Posterior vena cava (tissue), 2 donors: ENCODE results near the gene HIC1. TPM values are rescaled to one million over a fixed set of nuclear protein-coding genes. Genes with fewer than 3 reads are reported as not detected.

ENCODE experiments used
- DNase-seq: peaks from one replicate; pipeline ENCODE4 v3.0.0-alpha.2; 2020; ENCODE audit warnings: low spot score
- intact Hi-C, 2 donors: fragments of 100-400 bp; cut with DNase I; formaldehyde crosslinking; loops; one replicate each; pipeline versions ENCODE4 v1.14.1 to v1.14.2; 2022 to 2023
- total RNA-seq, 2 donors: library from RNA; stranded (reverse); fragmentation: NEBNext Ultra II Directional; extraction: Animal tissue kit (Norgen Biotek cat#: 25700); gene quantifications; one replicate each; pipeline ENCODE4 v1.2.1, GENCODE V29; 2021
- donor health status: DM: yes; HTN: yes; CAD: no.
- donor health status: DM: yes; HTN: yes; CAD: no.

HIC1 gene
- total RNA-seq, 2 donors from 2014 or later = 41.3 to 64.2 TPM

DNA sequence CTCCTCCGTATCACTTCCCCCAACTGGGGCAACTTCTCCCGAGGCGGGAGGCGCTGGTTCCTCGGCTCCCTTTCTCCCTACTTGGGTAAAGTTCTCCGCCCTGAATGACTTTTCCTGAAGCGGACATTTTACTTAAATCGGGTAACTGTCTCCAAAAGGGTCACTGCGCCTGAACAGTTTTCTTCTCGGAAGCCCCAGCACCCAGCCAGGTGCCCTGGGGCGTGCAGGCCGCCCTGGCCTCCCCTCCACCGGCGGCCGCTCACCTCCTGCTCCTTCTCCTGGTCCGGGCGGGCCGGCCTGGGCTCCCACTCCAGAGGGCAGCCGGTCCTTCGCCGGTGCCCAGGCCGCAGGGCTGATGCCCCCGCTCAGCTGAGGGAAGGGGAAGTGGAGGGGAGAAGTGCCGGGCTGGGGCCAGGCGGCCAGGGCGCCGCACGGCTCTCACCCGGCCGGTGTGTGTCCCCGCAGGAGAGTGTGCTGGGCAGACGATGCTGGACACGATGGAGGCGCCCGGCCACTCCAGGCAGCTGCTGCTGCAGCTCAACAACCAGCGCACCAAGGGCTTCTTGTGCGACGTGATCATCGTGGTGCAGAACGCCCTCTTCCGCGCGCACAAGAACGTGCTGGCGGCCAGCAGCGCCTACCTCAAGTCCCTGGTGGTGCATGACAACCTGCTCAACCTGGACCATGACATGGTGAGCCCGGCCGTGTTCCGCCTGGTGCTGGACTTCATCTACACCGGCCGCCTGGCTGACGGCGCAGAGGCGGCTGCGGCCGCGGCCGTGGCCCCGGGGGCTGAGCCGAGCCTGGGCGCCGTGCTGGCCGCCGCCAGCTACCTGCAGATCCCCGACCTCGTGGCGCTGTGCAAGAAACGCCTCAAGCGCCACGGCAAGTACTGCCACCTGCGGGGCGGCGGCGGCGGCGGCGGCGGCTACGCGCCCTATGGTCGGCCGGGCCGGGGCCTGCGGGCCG lies 1.6 kb downstream of the HIC1 start:
- DNase-seq = peak; percentile 85
- intact Hi-C loops = loop anchor here in 1 of 2 donors (5.0 kb wide), 1 partner anchor 36 kb away; no protein-coding TSS in a partner anchor

GRCh38 chr17:2057175-2057759 lies 2.4 kb downstream of the HIC1 start:
- peak; percentile 84 for DNase-seq
- intact Hi-C loops = loop anchor here in 1 of 2 donors (5.0 kb wide), 1 partner anchor 35 kb away; no protein-coding TSS in a partner anchor

- intact Hi-C loops = loop anchor here in 1 of 2 donors (5.0 kb wide), 1 partner anchor 34 kb away; no protein-coding TSS in a partner anchor
- peak; percentile 83 for DNase-seq
Measured at GRCh38 chr17:2057760-2058585, 3.1 kb downstream of the HIC1 start.

GRCh38 chr17:2058586-2059546 lies 4.0 kb downstream of the HIC1 start:
- peak; percentile 97 for DNase-seq
- intact Hi-C loops = loop anchor here in 1 of 2 donors (5.0 kb wide), 1 partner anchor 33 kb away; no protein-coding TSS in a partner anchor

GRCh38 chr17:2059547-2060384 lies 4.9 kb downstream of the HIC1 start:
- intact Hi-C loops = loop anchor here in 1 of 2 donors (5.0 kb wide), 2 partner anchors 33 to 118 kb away; no protein-coding TSS in a partner anchor
- no peak for DNase-seq

GRCh38 chr17:2060385-2060658 lies 5.4 kb downstream of the HIC1 start:
- intact Hi-C loops = loop anchor here in 1 of 2 donors (5.0 kb wide), 1 partner anchor 117 kb away; no protein-coding TSS in a partner anchor

DNA sequence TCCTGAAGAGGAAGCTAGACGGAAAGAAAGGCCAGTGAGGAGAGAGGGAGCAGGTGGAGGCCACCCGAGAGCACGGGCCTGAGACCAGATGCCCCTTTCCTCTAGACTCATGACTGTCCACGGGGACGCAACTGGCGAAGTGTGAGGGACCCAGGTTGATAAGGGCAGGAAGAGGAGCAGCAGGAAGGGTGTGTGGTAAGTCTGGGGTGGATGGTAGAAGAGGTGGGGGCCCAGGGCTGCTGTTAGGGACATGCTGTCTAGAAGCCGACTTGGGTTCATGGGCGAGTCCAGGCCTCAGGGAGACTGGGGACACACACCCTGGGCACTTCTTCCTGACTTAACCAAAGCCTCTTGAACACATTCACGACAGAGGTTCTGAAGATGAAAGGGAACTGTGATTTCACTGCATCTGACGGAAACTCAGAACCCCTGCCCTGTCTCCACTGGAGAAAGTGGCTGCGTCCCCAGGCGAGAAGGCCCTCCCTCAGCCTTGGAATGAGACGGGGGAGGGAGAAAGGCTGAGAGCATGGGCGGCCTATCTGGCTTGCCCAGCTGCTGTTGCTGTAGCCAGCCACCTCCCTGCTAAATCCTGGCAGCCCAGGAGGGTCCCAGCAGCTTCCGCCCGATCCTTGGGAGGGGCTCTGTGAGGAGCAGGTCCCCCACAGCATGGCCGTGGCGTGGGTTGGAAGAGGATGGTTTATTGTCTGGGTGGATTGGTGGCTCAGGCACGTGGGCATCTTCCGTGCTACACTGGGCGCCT lies 6.0 kb downstream of the HIC1 start:
- DNase-seq = peak; percentile 87
- intact Hi-C loops = loop anchor here in 1 of 2 donors (5.0 kb wide), 1 partner anchor 116 kb away; no protein-coding TSS in a partner anchor

More at GRCh38 chr17:2060385-2060658, 5.4 kb downstream of the HIC1 start:
- no peak for DNase-seq

DNA sequence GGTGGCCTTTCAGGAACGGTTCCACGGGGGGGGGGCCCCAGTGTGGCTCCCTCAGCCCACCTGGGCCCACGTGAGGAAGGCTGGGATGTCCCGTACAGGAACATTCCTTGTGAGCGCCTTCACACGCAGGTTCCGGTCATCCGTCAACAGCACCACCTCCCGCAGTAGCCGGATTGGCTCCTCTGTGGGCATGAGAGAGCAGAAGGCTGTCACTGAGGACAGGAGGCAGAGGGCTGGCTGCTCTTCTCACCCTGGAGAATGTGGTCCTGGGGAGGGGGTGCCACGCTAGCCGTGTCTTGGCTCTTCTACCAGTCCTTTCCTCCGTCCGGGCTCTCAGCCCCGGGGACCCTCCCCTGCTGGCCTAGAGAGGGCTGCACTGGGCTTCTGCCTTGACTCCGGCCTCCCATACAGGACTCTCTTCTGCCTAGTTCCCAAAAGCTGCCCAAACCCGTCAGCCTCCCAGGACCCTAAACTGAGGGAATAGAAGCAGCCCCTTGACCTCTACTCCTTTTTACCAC lies 6.6 kb downstream of the HIC1 start:
- no peak for DNase-seq
- intact Hi-C loops = loop anchor here in 1 of 2 donors (5.0 kb wide), 1 partner anchor 116 kb away; no protein-coding TSS in a partner anchor

DNA sequence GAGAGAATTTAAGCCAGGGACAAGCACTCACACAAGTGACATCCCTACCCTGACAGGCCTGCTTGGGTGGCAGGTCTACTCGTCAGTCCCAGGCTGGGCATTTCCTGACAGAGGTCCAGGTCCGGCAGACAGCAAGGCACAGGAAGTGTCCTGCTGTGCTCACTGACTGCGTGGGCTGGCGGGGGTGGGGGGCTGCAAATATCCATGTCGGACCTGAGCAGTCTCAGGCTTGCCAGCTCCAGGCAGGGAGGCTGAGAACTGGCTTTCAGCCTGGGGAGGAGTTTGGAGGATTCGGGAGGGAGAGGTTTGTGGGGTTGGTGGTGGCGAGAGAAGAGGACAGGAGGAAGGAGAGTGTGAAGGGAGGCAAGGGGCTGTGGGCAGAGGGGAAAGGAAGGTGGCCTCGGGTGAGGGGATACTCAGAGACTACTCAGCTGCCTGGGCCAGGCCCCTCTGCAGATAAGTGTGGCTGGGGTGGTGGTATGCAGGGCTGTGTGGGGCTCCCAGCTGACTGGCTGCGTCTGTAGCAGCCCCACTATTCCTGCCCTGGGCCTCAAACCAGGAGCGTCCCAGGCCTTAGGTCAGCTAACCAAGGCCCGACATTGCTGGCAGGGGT lies 7.8 kb downstream of the HIC1 start:
- peak; percentile 79 for DNase-seq
- intact Hi-C loops = loop anchor here in 1 of 2 donors (5.0 kb wide), 1 partner anchor 115 kb away; no protein-coding TSS in a partner anchor

- intact Hi-C loops = loop anchor here in 1 of 2 donors (5.0 kb wide), 1 partner anchor 114 kb away; no protein-coding TSS in a partner anchor
- DNase-seq = no peak
Measured at GRCh38 chr17:2063261-2064146, 8.6 kb downstream of the HIC1 start.

DNA sequence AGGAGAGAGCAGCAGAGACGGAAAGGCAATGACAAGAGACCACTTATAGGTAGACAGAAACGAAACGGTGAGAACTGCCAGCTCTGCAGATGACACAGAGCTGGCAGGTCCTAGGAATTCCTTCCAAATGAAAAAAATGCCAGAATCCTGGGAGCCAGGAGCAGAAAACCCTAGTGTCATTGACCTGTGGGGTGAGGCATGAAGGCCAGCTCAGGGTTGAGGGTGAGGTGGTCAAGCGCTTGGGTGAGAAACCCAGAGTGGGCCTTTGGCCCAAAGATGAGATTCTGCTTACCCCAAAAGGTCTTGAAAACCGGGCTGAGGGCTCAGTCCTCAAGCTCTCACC lies 9.2 kb downstream of the HIC1 start:
- intact Hi-C loops = loop anchor here in 1 of 2 donors (5.0 kb wide), 1 partner anchor 113 kb away; no protein-coding TSS in a partner anchor
- no peak for DNase-seq

DNA sequence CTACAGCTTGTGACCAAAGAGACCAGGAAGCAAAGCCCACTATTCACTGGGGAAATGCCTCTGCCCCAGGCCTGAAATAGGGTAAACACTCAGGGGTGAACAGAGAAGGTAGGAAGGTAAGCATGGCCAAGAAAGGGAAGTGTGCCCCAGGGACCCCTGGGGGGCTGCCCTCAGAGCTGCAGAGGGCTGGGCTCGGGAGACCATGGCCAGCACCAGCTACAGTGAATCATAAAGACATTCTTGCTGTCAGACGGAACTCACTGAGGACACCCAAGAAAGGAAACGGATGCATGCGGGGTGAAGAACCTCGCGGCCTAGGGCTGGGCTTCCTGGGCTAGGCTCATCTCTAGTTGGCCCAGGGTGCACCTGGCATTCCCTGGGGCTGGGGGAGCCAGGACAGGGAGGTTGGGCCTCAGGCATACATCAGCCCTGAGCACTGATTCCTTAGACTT lies 9.6 kb downstream of the HIC1 start:
- DNase-seq = no peak
- intact Hi-C loops = loop anchor here in 1 of 2 donors (5.0 kb wide), 1 partner anchor 113 kb away; no protein-coding TSS in a partner anchor

GRCh38 chr17:2064980-2065785 lies 10.3 kb downstream of the HIC1 start:
- intact Hi-C loops = loop anchor here in 1 of 2 donors (5.0 kb wide), 1 partner anchor 112 kb away; no protein-coding TSS in a partner anchor
- DNase-seq = peak; percentile 90

- DNase-seq = no peak
- intact Hi-C loops = no loop called here
Measured at GRCh38 chr17:2065949-2066400, 11.1 kb downstream of the HIC1 start.
